Gastrocnemius medialis (tissue), 4 donors: Measurements from ENCODE around the gene FBXL16. TPM values are rescaled to one million over a fixed set of nuclear protein-coding genes. Genes with fewer than 3 reads are reported as not detected.

Experiments
- ATAC-seq, 2 donors: fragments of 150-250 bp; one replicate each; pipeline ENCODE4 v1.9.1; 2016
- DNase-seq, 2 donors: peaks; one replicate each; pipeline ENCODE4 v3.0.0-alpha.2; 2019
- H3K27ac ChIP-seq, 4 donors: fragments of 200-600 bp; sonication (generic); 1 replicate in 1 of 4; 2 replicates in 3 of 4; pipeline ENCODE4 v1.5.1; 2016 to 2018; ENCODE audit warnings: mild to moderate bottlenecking in 2 of 4, moderate library complexity in 1 of 4
- H3K27me3 ChIP-seq, 3 donors: fragments of 200-600 bp; sonication (generic) in 2 of 3; 1 replicate in 1 of 3; 2 replicates in 2 of 3; pipeline versions ENCODE4 v1.5.1 to v1.6.0; 2016 to 2019; ENCODE audit warnings: mild to moderate bottlenecking in 1 of 3, moderate library complexity in 1 of 3
- H3K36me3 ChIP-seq, 2 donors: fragments of 200-600 bp; sonication (generic) in 1 of 2; one replicate each; pipeline ENCODE4 v1.5.1; 2017 to 2018
- H3K4me1 ChIP-seq, 2 donors: fragments of 200-600 bp; sonication (generic) in 1 of 2; one replicate each; pipeline ENCODE4 v1.5.1; 2016 to 2017; ENCODE audit warnings: mild to moderate bottlenecking in 2 of 2
- H3K4me3 ChIP-seq, 4 donors: fragments of 200-600 bp; sonication (generic) in 3 of 4; 1 replicate in 1 of 4; 2 replicates in 3 of 4; pipeline ENCODE4 v1.5.1; 2016 to 2019; ENCODE audit warnings: mild to moderate bottlenecking in 2 of 4
- H3K9me3 ChIP-seq, 3 donors: fragments of 200-600 bp; sonication (generic) in 2 of 3; 1 replicate in 1 of 3; 2 replicates in 2 of 3; pipeline ENCODE4 v1.5.1; 2016 to 2019
- CTCF ChIP-seq, 5 experiments: fragments of 450-650 bp in 3 of 5; fragments of 200-600 bp in 2 of 5; sonication (generic) in 2 of 5; IDR thresholded peaks in 4 of 5; conservative IDR thresholded peaks in 1 of 5; 1 replicate in 4 of 5; 2 replicates in 1 of 5; pipeline ENCODE4 v1.5.1; 2016 to 2019; ENCODE audit warnings: antibody characterized with exemption in 5 of 5, mild to moderate bottlenecking in 3 of 5, moderate library complexity in 3 of 5
- POLR2A ChIP-seq, 2 donors: fragments of 450-650 bp; IDR thresholded peaks; one replicate each; pipeline ENCODE4 v1.6.1; 2017; ENCODE audit warnings: antibody characterized with exemption in 2 of 2, mild to moderate bottlenecking in 2 of 2, moderate library complexity in 2 of 2
- in situ Hi-C, 4 donors: fragments of 200-750 bp; cut with MboI; loops; one replicate each; pipeline versions ENCODE4 v1.15.0 to v1.8.0; 2017; ENCODE audit warnings: low sequenced_read_pairs in 4 of 4
- intact Hi-C: fragments of 100-400 bp; cut with DNase I; formaldehyde crosslinking; loops from one replicate; pipeline ENCODE4 v1.15.1; 2023; ENCODE audit warnings: low total_unique reads
- total RNA-seq, 4 donors: library from RNA; depleted of rRNA; stranded (reverse); fragments of >200 nt; gene quantifications; one replicate each; pipeline versions ENCODE4 v1.1.0 to v1.2.3, GENCODE V29; 2016

FBXL16 gene
- total RNA-seq, 4 donors from 2014 or later = not detected

GRCh38 chr16:740764-741505 lies 35.3 kb upstream of the FBXL16 start, which contains the start of gene CIAO3:
TSS of gene CIAO3 (minus strand) at chr16:740997. CDS start at chr16:740985, 12 bp downstream.
- Histone ChIP-seq H3K36me3 (peaks cover 0 to 21% of the 10 kb centered on the region in 2 donors), H3K4me1 (peaks cover 11% of the 10 kb centered on the region in 2 donors), H3K27ac (peak within 1 kb of the TSS; percentile 58 to 87 (median 83)), H3K27me3 (peaks cover 3 to 6% (median 5%) of the 10 kb centered on the region in 3 donors), H3K9me3 (no peaks in the 10 kb centered on the region), H3K4me3 (peak within 1 kb of the TSS; percentile 64 to 99 (median 94))
- peak; percentile 75 to 82 for DNase-seq
- intact Hi-C loops = loop anchor here (1.0 kb wide), 2 partner anchors 20 to 30 kb away; partner anchors contain the start of gene ANTKMT
- in situ Hi-C loops = no loop called here
- peak; percentile 95 to 96 for ATAC-seq
- peak; percentile 67 to 76 for TF ChIP-seq POLR2A (IDR thresholded peaks at IDR 0.05)
- peak; percentile 75 to 98 (median 96) for TF ChIP-seq CTCF (IDR thresholded peaks at IDR 0.05 in 4 of 5, conservative IDR thresholded peaks at IDR 0.05 in 1 of 5)

GRCh38 chr16:740459-740763 lies 34.8 kb upstream of the FBXL16 start:
- peaks cover 0 to 26% of the 10 kb centered on the region in 2 donors for H3K36me3 ChIP-seq
- TF ChIP-seq CTCF (IDR thresholded peaks at IDR 0.05 in 4 of 5, conservative IDR thresholded peaks at IDR 0.05 in 1 of 5) (no peak), POLR2A (IDR thresholded peaks at IDR 0.05) (no peak)
- H3K27me3 ChIP-seq = peaks cover 3 to 6% (median 5%) of the 10 kb centered on the region in 3 donors
- ATAC-seq (peak; percentile 14 to 21), DNase-seq (no peak)
- no peaks in the 10 kb centered on the region for H3K9me3 ChIP-seq
- H3K4me3 ChIP-seq = peak overlapping the region; percentile 64 to 99 (median 94)
- peaks cover 11% of the 10 kb centered on the region in 2 donors for H3K4me1 ChIP-seq
- intact Hi-C loops (no loop called here), in situ Hi-C loops (no loop called here)
- H3K27ac ChIP-seq = peak overlapping the region; percentile 58 to 87 (median 83)

GRCh38 chr16:739560-740458 lies 34.2 kb upstream of the FBXL16 start:
- intact Hi-C loops = no loop called here
- Histone ChIP-seq H3K36me3 (peaks cover 0 to 32% of the 10 kb centered on the region in 2 donors), H3K4me1 (peaks cover 11% of the 10 kb centered on the region in 2 donors), H3K27me3 (peaks cover 3 to 6% (median 5%) of the 10 kb centered on the region in 3 donors), H3K9me3 (no peaks in the 10 kb centered on the region), H3K4me3 (peak overlapping the region; percentile 64 to 99 (median 94)), H3K27ac (peak overlapping the region in 1 of 4 donors; percentile 80)
- in situ Hi-C loops = no loop called here
- no peak for DNase-seq
- ATAC-seq = no peak
- no peak for TF ChIP-seq CTCF (IDR thresholded peaks at IDR 0.05 in 4 of 5, conservative IDR thresholded peaks at IDR 0.05 in 1 of 5)
- TF ChIP-seq POLR2A (IDR thresholded peaks at IDR 0.05) = no peak

- Histone ChIP-seq H3K4me3 (no peak overlapping the region), H3K4me1 (peaks cover 11% of the 10 kb centered on the region in 2 donors), H3K27me3 (no peaks in the 10 kb centered on the region), H3K9me3 (no peaks in the 10 kb centered on the region), H3K27ac (no peak overlapping the region), H3K36me3 (peaks cover 0 to 60% of the 10 kb centered on the region in 2 donors)
- no peak for TF ChIP-seq POLR2A (IDR thresholded peaks at IDR 0.05)
- no peak for TF ChIP-seq CTCF (IDR thresholded peaks at IDR 0.05 in 4 of 5, conservative IDR thresholded peaks at IDR 0.05 in 1 of 5)
- intact Hi-C loops (no loop called here), in situ Hi-C loops (no loop called here)
- DNase-seq (no peak), ATAC-seq (no peak)
Measured at GRCh38 chr16:736936-737481, 31.4 kb upstream of the FBXL16 start.
